ENCODE results near the gene FAM168A.

- TF ChIP-seq SUZ12 (IDR thresholded peaks at IDR 0.05; ENCODE audit: extremely low read depth, insufficient read depth, insufficient read length): no peak
- no peak for TF ChIP-seq YY1 (IDR thresholded peaks at IDR 0.05; ENCODE audit: insufficient read depth, insufficient read length)
These were observed 167.6 kb downstream of the FAM168A start for GRCh38 chr11:73430326-73430725.
